GM18499 (cell line): Measurements from ENCODE around the gene COLEC12.
A peak's percentile ranks its signal among the peaks of the same experiment; 100 is the strongest.
"Not testable (repeated sequence)": the region's sequence is repeated elsewhere in the genome, so short reads cannot be mapped to it uniquely, and the experiment has no call there.

Source experiments
- ATAC-seq: cut with Tn5 transposase; IDR thresholded peaks from one replicate; pipeline ENCODE4 v1.9.1; 2021; ENCODE audit warnings: moderate number of reproducible peaks; ENCODE audit not compliant: insufficient read depth, unreplicated experiment

The COLEC12 gene

DNA sequence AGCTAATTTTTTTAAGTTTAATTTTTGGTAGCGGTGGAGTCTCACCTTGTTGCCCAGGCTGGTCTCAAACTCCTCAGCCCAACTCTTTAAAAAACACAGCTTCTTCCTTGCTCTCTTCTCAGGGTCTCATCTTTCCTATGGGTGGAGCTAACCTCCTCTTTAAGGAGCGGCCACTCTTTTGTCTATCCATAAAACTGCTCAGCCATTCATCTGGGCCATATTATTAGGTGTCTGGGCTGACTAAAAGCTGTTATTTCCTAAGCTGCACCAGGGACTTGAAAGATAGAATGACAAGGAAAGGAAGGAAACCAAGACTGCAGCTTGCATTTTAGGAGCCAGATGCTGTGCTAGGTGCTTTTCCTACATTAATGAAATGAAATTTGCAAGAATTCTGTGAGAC is 196.9 kb downstream of the COLEC12 start:
- no peak for ATAC-seq

DNA sequence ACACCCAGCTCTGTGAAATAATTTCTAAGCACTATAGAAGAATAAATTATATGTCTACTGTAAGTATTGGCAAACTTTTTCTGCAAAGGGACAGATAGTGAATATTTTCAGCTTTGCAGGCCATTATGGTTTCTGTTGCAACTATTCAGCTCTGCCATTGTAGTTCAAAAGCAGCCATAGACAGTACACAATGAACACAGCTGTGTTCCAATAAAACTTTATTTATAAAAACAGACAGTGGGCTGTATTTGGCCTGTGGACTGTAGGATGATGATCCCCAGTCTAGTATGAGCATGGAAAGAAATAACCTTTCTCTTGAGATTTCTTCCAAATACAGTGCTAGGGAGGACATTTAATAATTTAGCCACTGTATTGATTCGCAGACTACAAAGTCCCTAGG is 197.5 kb downstream of the COLEC12 start:
- no peak for ATAC-seq

DNA sequence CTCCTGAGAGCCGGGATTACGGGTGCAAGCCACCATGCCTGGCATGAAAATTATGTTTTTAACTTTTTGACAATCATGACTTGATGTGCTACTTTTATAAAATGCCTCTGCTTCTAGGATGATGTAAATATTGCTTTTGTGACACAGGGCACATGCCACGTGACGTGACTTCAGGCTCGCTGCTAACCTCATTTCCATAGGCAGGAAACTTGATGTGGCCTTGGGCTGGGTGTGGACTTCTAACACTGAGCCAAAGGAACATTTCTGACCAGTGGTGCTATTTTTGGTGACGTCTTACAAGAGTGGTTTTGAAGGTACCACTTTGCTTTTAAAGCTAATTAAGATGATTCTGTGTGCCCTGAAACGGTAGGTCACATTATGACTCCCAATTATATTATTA is 198.4 kb downstream of the COLEC12 start:
- ATAC-seq: no peak

DNA sequence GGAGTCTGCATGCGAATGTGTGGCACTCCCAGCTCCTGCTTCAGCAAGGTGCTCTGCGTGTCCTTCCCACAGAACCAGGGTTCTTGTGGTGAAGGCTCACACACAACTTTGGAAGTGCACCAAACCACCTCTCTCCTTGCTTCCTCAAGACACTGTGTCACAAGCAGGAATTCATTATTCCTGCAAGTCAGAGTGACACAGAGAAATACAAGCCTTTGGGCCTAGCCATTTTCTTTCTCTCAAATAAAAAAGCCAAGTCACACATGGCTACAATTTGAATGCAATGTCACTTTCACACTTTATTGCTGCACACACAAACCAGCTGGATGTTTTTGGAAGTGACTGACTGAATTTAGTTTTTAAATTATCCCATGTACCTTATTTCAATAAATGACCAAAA is 202.6 kb downstream of the COLEC12 start:
- no peak for ATAC-seq

DNA sequence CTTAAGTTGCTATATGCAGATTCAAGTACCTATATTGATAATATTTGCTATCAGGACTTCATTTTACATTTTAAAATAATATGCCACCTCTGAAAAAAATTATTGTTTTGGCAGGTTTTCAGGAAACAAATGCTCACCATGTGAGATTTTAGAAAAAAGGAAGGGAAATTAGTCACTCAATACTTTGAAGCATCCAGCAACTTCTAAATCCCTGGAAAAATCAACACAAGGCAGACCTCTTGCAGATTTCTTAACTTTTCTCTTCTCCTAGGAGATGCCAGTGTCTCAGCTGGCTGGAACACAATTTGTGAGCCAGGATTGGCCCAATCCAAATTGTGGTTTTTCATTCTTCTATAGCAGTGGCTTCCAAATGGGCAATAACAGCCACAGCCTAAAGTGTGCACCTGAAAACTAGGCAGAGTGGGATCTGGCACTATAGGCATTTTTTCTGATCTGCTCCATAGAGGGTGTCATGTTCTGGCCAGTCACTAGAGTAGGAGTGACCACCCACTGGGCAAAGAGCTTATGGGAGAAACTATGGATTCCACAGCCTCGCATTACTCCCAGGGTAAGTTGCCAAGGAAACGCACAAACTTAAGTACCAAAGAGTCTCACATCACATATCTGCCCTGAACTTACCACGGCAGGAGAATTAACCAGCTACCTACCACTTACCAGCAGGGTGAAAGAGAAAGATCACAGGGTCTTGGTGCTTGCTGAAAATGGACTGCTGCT is 204.6 kb downstream of the COLEC12 start:
- no peak for ATAC-seq

DNA sequence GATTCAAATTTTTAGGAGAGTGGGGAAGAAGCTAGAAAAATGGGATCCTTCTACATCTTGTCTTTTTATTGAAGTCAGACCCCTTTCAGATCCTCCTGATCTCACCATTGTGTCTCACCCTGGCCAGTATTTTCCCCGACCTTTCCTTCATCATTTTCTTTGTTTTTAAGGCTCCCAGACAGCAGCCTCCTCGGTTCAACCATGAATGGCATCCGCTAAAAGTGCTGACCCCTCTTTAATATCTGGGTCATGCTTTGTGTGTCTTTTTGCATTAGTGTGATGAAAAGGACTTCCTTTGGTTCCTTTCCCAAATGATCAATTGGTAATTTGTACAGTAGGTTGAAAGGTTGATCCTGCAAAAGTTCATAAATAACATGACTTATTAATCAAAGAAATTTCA is 205.9 kb downstream of the COLEC12 start:
- ATAC-seq: no peak

DNA sequence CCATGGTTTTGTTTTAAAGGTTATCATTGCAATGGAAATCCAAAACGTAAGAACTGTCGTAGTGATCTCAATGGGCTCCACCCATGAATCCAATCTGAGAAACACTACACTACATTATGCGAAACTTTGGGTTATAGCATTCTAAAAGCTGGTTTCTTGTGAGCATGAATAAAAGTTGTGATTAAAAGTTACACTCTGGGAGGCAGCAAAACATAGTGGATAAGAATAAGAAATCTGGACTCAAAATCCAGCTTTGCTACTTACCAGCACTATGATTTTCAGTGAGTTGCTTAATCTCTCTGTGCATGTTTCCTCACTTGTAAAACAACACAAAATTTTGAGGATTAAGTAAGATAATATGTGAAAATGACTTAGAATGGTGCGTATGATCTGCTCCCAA is 207.0 kb downstream of the COLEC12 start:
- ATAC-seq: no peak

DNA sequence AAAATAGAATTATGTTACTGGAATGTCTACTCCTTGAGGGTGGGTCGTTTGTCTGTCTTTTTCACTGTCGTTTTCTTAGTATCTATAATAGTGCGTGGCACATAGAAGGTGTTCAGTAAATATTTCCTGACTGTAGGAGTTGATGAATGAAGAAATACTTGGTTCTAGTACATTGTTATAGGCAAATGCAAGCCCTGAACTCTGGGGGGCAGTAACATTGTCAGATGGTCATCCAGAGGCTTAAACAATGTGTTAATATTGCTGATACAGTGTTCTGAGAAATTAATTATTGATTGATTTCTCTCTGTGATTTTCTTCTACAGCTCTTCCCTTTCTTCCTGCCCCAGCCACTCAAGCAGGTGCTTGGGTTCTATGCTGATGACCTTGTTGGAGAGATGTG is 208.2 kb downstream of the COLEC12 start:
- ATAC-seq: no peak

DNA sequence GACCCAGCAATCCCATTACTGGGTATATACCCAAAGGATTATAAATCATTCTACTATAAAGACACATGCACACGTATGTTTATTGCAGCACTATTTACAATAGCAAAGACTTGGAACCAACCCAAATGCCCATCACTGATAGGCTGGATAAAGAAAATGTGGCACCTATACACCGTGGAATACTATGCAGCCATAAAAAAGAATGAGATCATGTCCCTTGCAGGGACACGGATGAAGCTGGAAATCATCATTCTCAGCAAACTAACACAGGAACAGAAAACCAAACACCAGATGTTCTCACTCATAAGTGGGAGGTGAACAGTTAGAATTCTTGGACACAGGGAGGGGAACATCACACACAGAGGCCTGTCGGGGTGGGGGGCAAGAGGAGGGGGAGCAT is 210.5 kb downstream of the COLEC12 start:
- ATAC-seq: not testable (repeated sequence)

DNA sequence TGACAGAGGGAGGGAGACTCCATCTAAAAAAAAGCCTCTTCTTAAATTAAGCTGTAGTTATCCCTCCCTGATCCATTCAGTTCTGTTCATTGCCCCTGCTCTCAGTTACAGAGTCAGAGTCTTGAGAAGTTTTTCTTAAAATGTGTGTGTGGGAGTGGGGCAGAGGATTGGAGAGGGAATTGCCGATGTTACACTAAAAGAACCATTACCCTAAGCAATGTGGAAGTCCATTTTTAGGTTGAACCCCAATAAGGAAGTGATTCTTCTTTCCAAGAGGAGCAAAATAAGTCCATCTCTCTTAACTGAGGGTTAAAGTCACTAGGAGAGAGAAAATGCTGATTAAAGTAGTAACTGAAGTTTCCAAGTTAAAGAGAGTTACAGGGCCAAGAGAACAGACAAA is 211.5 kb downstream of the COLEC12 start:
- ATAC-seq: no peak

DNA sequence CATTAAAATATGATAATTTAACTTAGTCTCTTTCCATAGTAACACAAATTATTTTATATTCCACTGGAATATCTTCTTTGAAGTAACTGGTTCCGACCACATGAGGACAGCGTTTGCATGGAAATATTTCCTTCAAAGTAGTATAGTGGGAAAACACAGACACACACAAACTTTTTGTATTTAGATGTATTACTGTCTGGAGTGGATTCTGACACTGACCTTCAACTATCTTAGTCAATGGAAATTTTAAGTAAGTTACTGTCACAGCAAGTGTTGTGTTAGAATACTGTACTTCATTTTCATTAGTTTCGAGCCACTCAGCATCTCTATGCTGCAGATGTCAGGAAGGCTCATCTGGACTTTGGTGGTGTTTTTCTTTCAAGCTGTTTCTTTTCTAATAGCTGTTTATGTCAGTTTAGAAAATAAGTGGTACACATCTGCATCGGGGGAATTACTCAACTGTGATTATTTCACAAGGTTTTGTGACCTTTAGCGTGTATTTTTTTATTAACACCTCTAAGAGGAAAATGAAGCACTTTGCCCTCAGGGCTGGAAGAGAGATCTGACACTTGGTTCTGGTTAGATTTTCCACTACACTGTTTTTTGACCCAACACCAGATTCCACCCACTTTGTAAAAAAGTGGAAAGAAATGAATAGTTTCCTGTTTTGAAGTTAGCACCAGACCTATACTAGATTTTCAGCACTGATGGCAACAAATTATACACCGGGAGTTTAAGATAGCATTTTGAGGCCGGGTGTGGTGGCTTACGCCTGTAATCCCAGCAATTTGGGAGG is 213.8 kb downstream of the COLEC12 start:
- ATAC-seq: no peak

DNA sequence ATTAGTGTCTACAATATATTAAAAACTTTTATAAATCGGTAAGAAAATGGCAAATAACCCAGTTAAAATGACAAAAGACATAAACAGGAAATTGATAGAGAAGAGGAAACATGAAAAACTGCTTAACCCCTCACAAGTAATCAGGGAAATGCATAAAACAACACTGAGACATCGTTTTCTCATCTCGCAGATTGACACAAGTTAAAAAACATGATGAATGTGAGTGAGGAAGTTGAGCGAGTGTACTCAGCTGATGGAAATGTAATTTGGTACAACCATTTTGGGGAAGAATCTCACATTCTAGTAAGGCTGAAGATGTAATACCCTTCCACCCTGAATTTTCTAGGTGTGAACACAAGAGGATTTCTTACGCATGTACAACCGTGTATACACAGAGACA is 214.7 kb downstream of the COLEC12 start:
- no peak for ATAC-seq

DNA sequence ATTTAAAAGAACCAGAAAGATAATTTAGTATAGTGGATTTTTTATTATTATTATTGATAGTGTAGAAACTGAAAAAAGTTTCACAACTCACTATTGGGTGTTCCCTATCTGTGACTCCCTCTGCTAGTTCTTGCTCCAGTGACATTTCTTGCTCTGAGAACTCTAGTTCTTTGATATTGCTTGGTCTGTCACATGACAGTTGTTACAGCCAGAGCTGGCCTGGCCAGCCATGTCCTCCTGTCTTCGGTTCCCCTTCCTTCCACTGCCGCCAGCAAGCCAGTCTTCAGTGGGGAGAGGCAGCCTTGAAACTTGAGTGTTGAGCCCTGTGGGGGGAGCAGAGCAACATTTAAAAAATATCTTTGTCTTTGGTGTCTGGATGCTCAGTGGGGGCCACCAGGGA is 225.0 kb downstream of the COLEC12 start:
- no peak for ATAC-seq

DNA sequence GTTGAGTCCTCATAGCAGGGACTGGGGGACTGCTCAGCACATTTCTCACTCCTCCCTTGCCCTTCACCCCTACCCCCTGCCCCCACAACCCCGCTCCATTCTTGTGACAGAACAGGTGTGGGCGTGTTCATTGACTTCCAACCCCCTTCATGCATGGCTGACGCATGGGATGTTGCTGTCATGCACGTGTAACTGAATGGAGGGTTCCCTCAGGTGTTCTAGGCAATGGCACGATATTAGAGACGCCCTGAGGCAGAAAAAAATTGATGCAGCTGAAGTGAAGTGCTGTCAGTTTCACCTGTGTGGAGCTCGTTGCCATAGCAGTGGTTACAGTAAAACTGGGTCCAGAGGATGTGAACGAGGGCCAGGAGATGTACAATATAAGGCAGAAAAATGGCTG is 226.2 kb downstream of the COLEC12 start:
- no peak for ATAC-seq

DNA sequence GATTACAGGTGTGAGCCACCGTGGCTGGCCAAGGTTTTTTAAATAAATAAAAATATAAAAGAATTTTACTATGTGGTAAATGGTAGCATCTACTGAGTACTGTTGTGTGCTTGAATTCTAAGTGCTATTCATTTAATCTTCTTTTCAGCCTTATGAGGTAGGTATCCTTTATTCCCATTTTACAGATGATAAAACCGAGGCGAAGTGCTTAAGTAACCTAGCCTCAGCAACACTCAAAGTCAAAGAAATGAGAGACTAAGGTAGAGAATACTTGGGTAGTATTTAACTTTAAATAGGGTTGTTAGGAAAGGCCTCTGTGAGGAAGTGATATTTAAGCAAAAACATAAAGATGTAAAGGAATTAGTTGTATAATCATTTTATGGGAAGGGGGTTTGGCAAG is 227.0 kb downstream of the COLEC12 start:
- no peak for ATAC-seq

DNA sequence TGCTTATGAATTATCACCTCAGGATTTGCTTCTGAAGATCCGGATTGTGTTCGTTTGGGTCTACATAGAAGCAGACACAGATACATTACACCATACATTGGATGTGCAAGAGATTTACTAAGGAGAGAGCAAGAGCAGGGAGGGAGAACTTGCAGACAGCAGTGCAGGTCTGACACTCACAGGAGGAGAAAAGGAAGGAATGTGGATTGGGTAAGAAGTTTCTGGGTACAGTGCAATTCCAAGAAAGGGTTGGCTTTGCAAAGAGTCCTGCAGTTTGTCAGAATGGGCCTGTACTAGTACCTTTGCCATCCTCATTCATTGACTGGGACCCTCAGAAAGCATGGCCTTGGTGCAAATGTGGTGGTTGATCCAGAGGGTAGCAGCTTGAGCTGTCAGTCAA is 227.9 kb downstream of the COLEC12 start:
- ATAC-seq: no peak

DNA sequence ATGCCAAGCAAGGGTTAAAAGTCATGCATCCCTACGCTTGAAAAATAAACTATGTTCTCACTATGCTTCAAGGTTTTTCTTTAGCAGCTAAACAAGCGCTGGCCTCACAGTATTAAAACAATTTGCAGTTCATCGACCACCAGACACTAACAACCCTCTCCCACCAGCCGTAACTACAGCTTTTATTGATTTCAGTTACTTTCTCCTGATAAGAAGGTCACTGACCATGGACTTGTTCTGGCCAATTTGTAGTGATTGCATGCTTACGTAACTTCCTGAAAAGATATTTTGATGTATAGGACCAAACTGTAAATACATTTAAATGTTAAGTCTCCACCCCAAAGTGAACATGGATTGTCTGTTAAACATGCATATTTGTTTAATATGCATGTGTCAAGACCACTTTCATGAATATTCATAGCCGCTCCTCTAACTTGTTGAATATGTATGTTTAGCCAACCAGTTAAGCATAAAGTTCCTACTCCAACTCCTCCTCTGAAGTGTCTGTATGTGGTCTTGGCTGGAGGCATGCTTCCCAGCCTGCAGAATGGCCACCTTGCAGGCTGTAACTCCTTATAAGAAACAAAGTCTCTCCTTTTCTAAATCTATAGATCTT is 230.9 kb downstream of the COLEC12 start:
- no peak for ATAC-seq

DNA sequence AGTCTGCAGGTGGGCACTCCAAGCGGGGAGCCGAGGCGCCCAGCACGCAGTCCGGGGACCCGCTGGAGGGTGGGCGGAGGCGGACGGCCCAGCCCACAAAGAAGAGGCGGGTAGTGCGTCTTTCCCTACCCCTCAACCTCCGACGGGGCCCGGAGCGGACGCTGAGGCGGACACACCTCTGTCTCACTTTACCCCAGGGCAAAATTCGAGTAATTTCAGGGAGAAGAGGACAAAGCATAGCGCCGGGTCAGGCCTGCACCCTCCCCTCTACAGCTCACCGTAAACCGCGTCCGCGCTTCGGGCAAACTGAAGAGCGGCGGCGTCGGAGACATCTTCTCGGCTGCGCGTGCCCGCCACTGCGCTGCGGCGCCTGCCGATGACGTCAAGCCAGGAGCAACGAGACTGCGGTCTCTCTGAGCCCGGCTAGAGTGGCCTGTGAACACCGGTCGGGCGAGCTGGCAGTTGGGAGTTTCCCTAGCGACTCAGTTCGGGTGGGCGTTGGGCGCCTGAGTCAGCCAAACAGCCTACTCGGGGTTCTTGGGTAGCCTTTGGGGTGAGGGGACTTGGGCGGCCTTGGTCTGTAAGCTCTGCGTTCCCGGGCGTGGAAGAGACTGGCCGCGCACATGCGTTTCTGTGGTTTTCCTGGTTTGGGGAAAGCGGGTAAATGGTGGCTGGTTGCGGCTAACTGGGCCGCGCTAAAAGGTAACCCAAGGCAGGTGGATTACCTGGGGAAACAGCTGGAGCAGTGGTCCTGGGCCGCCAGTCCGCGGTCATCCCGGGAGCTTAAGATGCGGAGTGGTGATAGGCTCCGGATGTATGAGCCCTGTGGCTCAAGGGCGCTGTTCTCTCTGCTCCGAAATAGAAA is 232.6 kb downstream of the COLEC12 start, which contains the start of gene THOC1:
THOC1 (minus strand) TSS at position 360 of the 865 bp plus-strand sequence; CDS start at position 332, 28 bp downstream.
- ATAC-seq: peak; percentile 84

DNA sequence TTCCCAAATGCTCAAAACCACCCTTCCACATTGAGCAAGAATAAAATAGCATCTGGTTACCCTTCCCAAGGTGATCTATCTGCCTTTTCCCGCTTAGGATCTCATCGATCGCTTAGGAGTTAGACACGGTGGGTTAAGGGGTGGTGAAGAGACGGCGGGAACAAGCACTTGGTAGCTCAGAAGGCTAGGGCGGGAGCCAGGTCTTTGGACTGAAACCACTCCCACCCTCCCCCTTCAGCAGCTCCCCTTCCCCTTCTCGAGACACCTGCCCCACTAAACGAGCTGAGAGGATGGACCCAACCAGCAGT is 233.2 kb downstream of the COLEC12 start:
- ATAC-seq: no peak
